Right atrium auricular region (tissue), 2 donors: Measurements from ENCODE around the gene CYP11A1. TPM values are rescaled to one million over a fixed set of nuclear protein-coding genes. Genes with fewer than 3 reads are reported as not detected.

Source experiments
- DNase-seq: peaks from one replicate; pipeline ENCODE4 v3.0.0-alpha.2; 2019; ENCODE audit warnings: low spot score
- H3K27ac ChIP-seq, 2 donors: fragments of 200-600 bp; sonication (generic); 1 replicate in 1 of 2; 2 replicates in 1 of 2; pipeline ENCODE4 v1.5.1; 2016 to 2019
- H3K27me3 ChIP-seq, 2 donors: fragments of 200-600 bp; sonication (generic); one replicate each; pipeline versions ENCODE4 v1.5.1 to v1.6.0; 2017 to 2019
- H3K36me3 ChIP-seq: fragments of 200-600 bp; sonication (generic); one replicate; pipeline ENCODE4 v1.5.1; 2016
- H3K4me1 ChIP-seq, 2 donors: fragments of 200-600 bp; sonication (generic); one replicate each; pipeline versions ENCODE4 v1.5.1 to v1.6.0; 2017 to 2019
- H3K4me3 ChIP-seq, 2 donors: fragments of 200-600 bp; sonication (generic); 1 replicate in 1 of 2; 2 replicates in 1 of 2; pipeline ENCODE4 v1.5.1; 2017 to 2019; ENCODE audit warnings: mild to moderate bottlenecking in 1 of 2, moderate library complexity in 1 of 2
- H3K9me3 ChIP-seq, 2 donors: fragments of 200-600 bp; sonication (generic); one replicate each; pipeline ENCODE4 v1.5.1; 2019
- total RNA-seq, 2 donors: library from RNA; depleted of rRNA; stranded (reverse); fragments of >200 nt; gene quantifications; one replicate each; pipeline ENCODE4 v1.1.0, GENCODE V29; 2016
- TF ChIP-seq, protein P1 (sequence below), 2 donors: fragments of 200-600 bp; sonication (generic); IDR thresholded peaks; one replicate each; pipeline ENCODE4 v1.5.1; 2019; ENCODE audit warnings: antibody characterized with exemption in 2 of 2

Gene CYP11A1
- total RNA-seq, 2 donors from 2014 or later = 0.71 to 1.0 TPM

- Histone ChIP-seq H3K4me1 (no peaks in the 10 kb centered on the region), H3K4me3 (no peak overlapping the region), H3K36me3 (no peaks in the 10 kb centered on the region), H3K9me3 (no peaks in the 10 kb centered on the region), H3K27ac (no peak overlapping the region), H3K27me3 (no peaks in the 10 kb centered on the region)
- no peak for DNase-seq
- TF ChIP-seq, protein P1, sequence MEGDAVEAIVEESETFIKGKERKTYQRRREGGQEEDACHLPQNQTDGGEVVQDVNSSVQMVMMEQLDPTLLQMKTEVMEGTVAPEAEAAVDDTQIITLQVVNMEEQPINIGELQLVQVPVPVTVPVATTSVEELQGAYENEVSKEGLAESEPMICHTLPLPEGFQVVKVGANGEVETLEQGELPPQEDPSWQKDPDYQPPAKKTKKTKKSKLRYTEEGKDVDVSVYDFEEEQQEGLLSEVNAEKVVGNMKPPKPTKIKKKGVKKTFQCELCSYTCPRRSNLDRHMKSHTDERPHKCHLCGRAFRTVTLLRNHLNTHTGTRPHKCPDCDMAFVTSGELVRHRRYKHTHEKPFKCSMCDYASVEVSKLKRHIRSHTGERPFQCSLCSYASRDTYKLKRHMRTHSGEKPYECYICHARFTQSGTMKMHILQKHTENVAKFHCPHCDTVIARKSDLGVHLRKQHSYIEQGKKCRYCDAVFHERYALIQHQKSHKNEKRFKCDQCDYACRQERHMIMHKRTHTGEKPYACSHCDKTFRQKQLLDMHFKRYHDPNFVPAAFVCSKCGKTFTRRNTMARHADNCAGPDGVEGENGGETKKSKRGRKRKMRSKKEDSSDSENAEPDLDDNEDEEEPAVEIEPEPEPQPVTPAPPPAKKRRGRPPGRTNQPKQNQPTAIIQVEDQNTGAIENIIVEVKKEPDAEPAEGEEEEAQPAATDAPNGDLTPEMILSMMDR (IDR thresholded peaks at IDR 0.05) = no peak
Measured at GRCh38 chr15:74345051-74345450, 22.4 kb downstream of the CYP11A1 start.

DNA sequence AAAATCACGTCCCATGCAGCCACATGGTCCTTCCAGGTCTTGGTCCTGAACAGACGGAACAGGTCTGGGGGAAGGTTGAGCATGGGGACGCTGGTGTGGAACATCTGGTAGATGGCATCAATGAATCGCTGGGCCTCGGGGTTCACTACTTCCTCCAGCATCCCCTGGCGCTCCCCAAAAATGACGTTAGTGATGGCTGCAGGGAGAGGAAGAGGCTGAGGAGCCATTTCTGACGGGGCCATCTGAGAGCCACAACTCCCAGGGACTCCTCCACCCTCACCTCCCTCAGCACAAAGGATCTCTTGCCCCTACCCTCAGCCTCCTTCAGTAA is 23.7 kb downstream of the CYP11A1 start:
- no peak overlapping the region for H3K27ac ChIP-seq
- H3K27me3 ChIP-seq = no peaks in the 10 kb centered on the region
- H3K4me3 ChIP-seq = no peak overlapping the region
- DNase-seq = no peak
- no peaks in the 10 kb centered on the region for H3K9me3 ChIP-seq
- TF ChIP-seq, protein P1 (IDR thresholded peaks at IDR 0.05) = no peak
- H3K36me3 ChIP-seq = no peaks in the 10 kb centered on the region
- no peaks in the 10 kb centered on the region for H3K4me1 ChIP-seq

GRCh38 chr15:74343127-74343796 is 24.2 kb downstream of the CYP11A1 start:
- no peak for DNase-seq
- H3K36me3 ChIP-seq = no peaks in the 10 kb centered on the region
- H3K27ac ChIP-seq = no peak overlapping the region
- no peaks in the 10 kb centered on the region for H3K4me1 ChIP-seq
- TF ChIP-seq, protein P1 (IDR thresholded peaks at IDR 0.05) = no peak
- no peaks in the 10 kb centered on the region for H3K9me3 ChIP-seq
- no peak overlapping the region for H3K4me3 ChIP-seq
- no peaks in the 10 kb centered on the region for H3K27me3 ChIP-seq

GRCh38 chr15:74340150-74340549 is 27.3 kb downstream of the CYP11A1 start:
- Histone ChIP-seq H3K27ac (no peak overlapping the region), H3K27me3 (no peaks in the 10 kb centered on the region), H3K4me3 (no peak overlapping the region), H3K4me1 (no peaks in the 10 kb centered on the region), H3K36me3 (no peaks in the 10 kb centered on the region), H3K9me3 (no peaks in the 10 kb centered on the region)
- no peak for DNase-seq
- TF ChIP-seq, protein P1 (IDR thresholded peaks at IDR 0.05) = no peak

DNA sequence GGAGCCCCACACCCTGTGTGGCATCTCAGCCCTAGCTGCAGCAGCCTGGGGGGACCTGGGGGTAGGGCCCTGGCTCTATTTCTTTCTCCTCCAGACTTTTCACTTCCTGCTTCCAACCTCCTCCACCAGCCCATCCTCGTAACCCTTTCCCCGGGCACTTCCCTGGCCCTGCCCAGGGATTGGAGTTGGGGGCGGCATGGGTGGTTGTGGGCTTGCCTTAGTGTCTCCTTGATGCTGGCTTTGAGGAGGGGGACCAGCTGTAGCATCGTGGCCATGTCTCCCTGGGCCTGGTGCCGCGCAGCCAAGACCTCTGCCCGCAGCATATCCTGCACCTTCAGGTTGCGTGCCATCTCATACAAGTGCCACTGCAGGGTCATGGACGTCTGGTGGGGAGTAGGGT is 28.1 kb downstream of the CYP11A1 start:
- H3K4me1 ChIP-seq = no peaks in the 10 kb centered on the region
- TF ChIP-seq, protein P1 (IDR thresholded peaks at IDR 0.05) = no peak
- no peaks in the 10 kb centered on the region for H3K36me3 ChIP-seq
- no peaks in the 10 kb centered on the region for H3K27me3 ChIP-seq
- DNase-seq = no peak
- H3K9me3 ChIP-seq = no peaks in the 10 kb centered on the region
- no peak overlapping the region for H3K4me3 ChIP-seq
- H3K27ac ChIP-seq = no peak overlapping the region

DNA sequence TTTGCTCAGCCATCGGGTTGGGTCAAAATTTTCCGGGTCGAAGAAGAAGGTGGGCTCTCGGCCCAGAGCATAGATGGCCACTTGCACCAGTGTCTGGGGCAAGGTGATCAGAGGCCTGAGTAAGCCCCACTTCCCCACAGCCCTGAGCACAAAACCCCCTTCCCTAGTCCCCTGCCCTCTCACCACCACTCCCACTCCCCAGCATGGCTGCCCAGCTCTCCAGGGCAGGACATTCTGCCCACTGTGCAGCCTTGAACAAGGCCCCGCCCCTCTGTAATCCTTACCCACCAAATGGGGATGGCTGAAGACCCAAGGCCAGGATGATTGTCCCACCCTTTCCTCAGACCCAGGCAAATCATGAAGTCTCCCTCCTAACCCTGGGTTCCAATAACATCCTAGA is 28.8 kb downstream of the CYP11A1 start:
- H3K27me3 ChIP-seq = no peaks in the 10 kb centered on the region
- no peak overlapping the region for H3K4me3 ChIP-seq
- no peaks in the 10 kb centered on the region for H3K36me3 ChIP-seq
- no peaks in the 10 kb centered on the region for H3K4me1 ChIP-seq
- TF ChIP-seq, protein P1 (IDR thresholded peaks at IDR 0.05) = no peak
- no peaks in the 10 kb centered on the region for H3K9me3 ChIP-seq
- no peak for DNase-seq
- no peak overlapping the region for H3K27ac ChIP-seq
